Vagina (tissue), 2 donors: ENCODE data around the gene SYT1. TPM values are rescaled to one million over a fixed set of nuclear protein-coding genes. Genes with fewer than 3 reads are reported as not detected.

Experiments
- DNase-seq, 2 donors: peaks; one replicate each; pipeline ENCODE4 v3.0.0-alpha.2; 2017; ENCODE audit errors: extremely low spot score in 2 of 2
- H3K27ac ChIP-seq: fragments of 200-600 bp; sonication (generic); one replicate; pipeline ENCODE4 v1.5.1; 2019
- H3K27me3 ChIP-seq: fragments of 200-600 bp; sonication (generic); one replicate; pipeline ENCODE4 v1.5.1; 2019
- H3K36me3 ChIP-seq, 2 donors: fragments of 200-600 bp; sonication (generic); one replicate each; pipeline ENCODE4 v1.5.1; 2017 to 2019
- H3K4me1 ChIP-seq: fragments of 200-600 bp; sonication (generic); one replicate; pipeline ENCODE4 v1.5.1; 2019
- H3K4me3 ChIP-seq, 2 donors: fragments of 200-600 bp; sonication (generic); 1 replicate in 1 of 2; 2 replicates in 1 of 2; pipeline ENCODE4 v1.5.1; 2016 to 2019
- H3K9me3 ChIP-seq: fragments of 200-600 bp; sonication (generic); one replicate; pipeline ENCODE4 v1.5.1; 2019
- CTCF ChIP-seq, 3 experiments: fragments of 450-650 bp in 2 of 3; fragments of 200-600 bp in 1 of 3; sonication (generic) in 1 of 3; IDR thresholded peaks; one replicate each; pipeline ENCODE4 v1.5.1; 2017 to 2019; ENCODE audit warnings: antibody characterized with exemption in 3 of 3, mild to moderate bottlenecking in 2 of 3, moderate library complexity in 2 of 3
- POLR2A ChIP-seq, 2 donors: fragments of 450-650 bp; IDR thresholded peaks; one replicate each; pipeline ENCODE4 v1.6.1; 2017; ENCODE audit warnings: antibody characterized with exemption in 2 of 2, mild to moderate bottlenecking in 2 of 2, moderate library complexity in 2 of 2
- POLR2AphosphoS5 ChIP-seq, 2 donors: sonication (generic); formaldehyde crosslinking; IDR thresholded peaks; one replicate each; pipeline ENCODE4 v1.9.0; 2017; ENCODE audit warnings: antibody characterized with exemption in 2 of 2, mild to moderate bottlenecking in 2 of 2, low read depth in 1 of 2; ENCODE audit not compliant: insufficient read depth in 1 of 2
- intact Hi-C: fragments of 100-400 bp; cut with DNase I; formaldehyde crosslinking; loops from one replicate; pipeline ENCODE4 v1.15.1; 2023
- total RNA-seq: library from RNA; depleted of rRNA; stranded (reverse); fragments of >200 nt; gene quantifications from one replicate; pipeline ENCODE4 v1.2.3, GENCODE V29; 2016

Gene SYT1
- total RNA-seq, 1 donor from 2014 or later = 13.3 TPM

DNA sequence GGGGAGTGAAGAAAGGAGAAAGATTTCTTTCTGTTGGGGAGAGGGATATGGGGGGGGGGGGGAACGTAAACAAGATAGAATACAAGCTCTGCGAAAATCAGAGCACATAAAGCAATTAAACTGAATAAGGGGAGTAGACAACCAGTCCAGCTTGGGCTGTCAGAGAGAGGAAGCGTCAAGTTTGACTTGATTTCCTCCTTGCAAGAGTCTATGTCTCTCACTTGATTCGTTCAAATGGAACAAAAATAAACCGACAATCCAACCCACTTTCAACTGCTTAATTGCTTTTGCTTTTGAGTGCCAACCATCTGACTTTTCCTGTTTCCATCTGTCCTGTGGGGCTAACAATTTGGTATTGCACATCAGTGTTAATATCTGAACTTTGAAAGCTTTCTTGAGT is 942 bp downstream of the SYT1 start:
- peak overlapping the region; percentile 50 to 59 for H3K4me3 ChIP-seq
- no peaks in the 10 kb centered on the region for H3K9me3 ChIP-seq

GRCh38 chr12:78866518-78866917 is 1.9 kb downstream of the SYT1 start:
- DNase-seq = no peak
- Histone ChIP-seq H3K27ac (no peak overlapping the region), H3K36me3 (no peaks in the 10 kb centered on the region), H3K27me3 (no peaks in the 10 kb centered on the region), H3K4me3 (no peak overlapping the region), H3K9me3 (no peaks in the 10 kb centered on the region), H3K4me1 (peaks cover 4% of the 10 kb centered on the region)
- TF ChIP-seq POLR2A (IDR thresholded peaks at IDR 0.05) = no peak
- TF ChIP-seq POLR2AphosphoS5 (IDR thresholded peaks at IDR 0.05; ENCODE audit: insufficient read depth in 1 of 2, low read depth in 1 of 2) = no peak
- TF ChIP-seq CTCF (IDR thresholded peaks at IDR 0.05) = no peak
- intact Hi-C loops = no loop called here

More for the DNA sequence above, 942 bp downstream of the SYT1 start:
- Histone ChIP-seq H3K4me1 (no peaks in the 10 kb centered on the region), H3K36me3 (no peaks in the 10 kb centered on the region), H3K27me3 (no peaks in the 10 kb centered on the region), H3K27ac (no peak overlapping the region)
- TF ChIP-seq CTCF (IDR thresholded peaks at IDR 0.05) (no peak), POLR2A (IDR thresholded peaks at IDR 0.05) (no peak), POLR2AphosphoS5 (IDR thresholded peaks at IDR 0.05; ENCODE audit: insufficient read depth in 1 of 2, low read depth in 1 of 2) (no peak)
- intact Hi-C loops = no loop called here
- DNase-seq = no peak

GRCh38 chr12:78870539-78870938 is 6.0 kb downstream of the SYT1 start:
- TF ChIP-seq CTCF (IDR thresholded peaks at IDR 0.05) (no peak), POLR2A (IDR thresholded peaks at IDR 0.05) (no peak), POLR2AphosphoS5 (IDR thresholded peaks at IDR 0.05; ENCODE audit: insufficient read depth in 1 of 2, low read depth in 1 of 2) (no peak)
- no peak for DNase-seq

DNA sequence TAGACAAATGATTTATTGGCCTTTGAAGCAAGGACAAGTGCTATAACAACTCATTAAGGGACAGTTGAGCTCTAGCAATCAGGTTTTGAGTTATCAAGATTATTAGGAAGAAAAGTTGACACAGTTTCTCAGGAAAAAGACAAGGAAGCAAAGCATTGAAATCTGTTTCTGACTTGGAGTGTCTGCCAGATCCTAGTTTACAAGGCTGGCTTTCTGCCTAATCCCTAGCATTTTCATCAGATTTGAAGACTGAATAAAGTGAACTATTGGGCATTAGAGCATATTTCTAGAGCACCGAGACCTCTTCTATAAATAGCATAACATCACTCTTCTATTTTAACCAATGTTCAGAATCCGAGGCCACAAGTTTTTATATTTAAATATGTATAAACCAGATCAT is 7.0 kb downstream of the SYT1 start:
- intact Hi-C loops = no loop called here
- no peak overlapping the region for H3K4me3 ChIP-seq
- H3K9me3 ChIP-seq = no peaks in the 10 kb centered on the region
- no peak for TF ChIP-seq POLR2AphosphoS5 (IDR thresholded peaks at IDR 0.05; ENCODE audit: insufficient read depth in 1 of 2, low read depth in 1 of 2)
- no peak for TF ChIP-seq POLR2A (IDR thresholded peaks at IDR 0.05)
- no peak for TF ChIP-seq CTCF (IDR thresholded peaks at IDR 0.05)
- peaks cover 8% of the 10 kb centered on the region for H3K4me1 ChIP-seq
- no peak overlapping the region for H3K27ac ChIP-seq
- no peaks in the 10 kb centered on the region for H3K27me3 ChIP-seq
- DNase-seq = no peak
- H3K36me3 ChIP-seq = no peaks in the 10 kb centered on the region

More at GRCh38 chr12:78870539-78870938, 6.0 kb downstream of the SYT1 start:
- Histone ChIP-seq H3K4me1 (peaks cover 8% of the 10 kb centered on the region), H3K36me3 (no peaks in the 10 kb centered on the region), H3K4me3 (no peak overlapping the region), H3K27me3 (no peaks in the 10 kb centered on the region), H3K9me3 (no peaks in the 10 kb centered on the region), H3K27ac (no peak overlapping the region)
- intact Hi-C loops = no loop called here

- TF ChIP-seq CTCF (IDR thresholded peaks at IDR 0.05) (no peak), POLR2AphosphoS5 (IDR thresholded peaks at IDR 0.05; ENCODE audit: insufficient read depth in 1 of 2, low read depth in 1 of 2) (no peak), POLR2A (IDR thresholded peaks at IDR 0.05) (no peak)
- no peak overlapping the region for H3K27ac ChIP-seq
- H3K36me3 ChIP-seq = no peaks in the 10 kb centered on the region
- DNase-seq = no peak
- H3K27me3 ChIP-seq = no peaks in the 10 kb centered on the region
- intact Hi-C loops = no loop called here
- no peaks in the 10 kb centered on the region for H3K4me1 ChIP-seq
- no peaks in the 10 kb centered on the region for H3K9me3 ChIP-seq
- H3K4me3 ChIP-seq = no peak overlapping the region
These were observed 13.9 kb downstream of the SYT1 start for GRCh38 chr12:78878459-78878858.
